HCT116 (cell line): ENCODE results near the gene KNCN. TPM values are rescaled to one million over a fixed set of nuclear protein-coding genes. Genes with fewer than 3 reads are reported as not detected.

Source experiments
- ATAC-seq: fragments of 200-7000 bp; cut with Tn5 transposase; 2 replicates; pipeline ENCODE4 v1.9.1; 2020; ENCODE audit warnings: mild to moderate bottlenecking, moderate library complexity
- BruUV-seq: library from RNA; stranded (reverse); fragments of 400-500 nt; replicated peaks from 2 replicates; lab custom pipeline; 2021; lab: Mats Ljungman, UMichigan
- CTCF ChIA-PET: fragments of 300-600 bp; sonication (Branson Sonifier 250); formaldehyde crosslinking; loops from one replicate; lab custom pipeline; 2021; ENCODE audit warnings: antibody characterized with exemption; lab: Charles Lee
- POLR2A ChIA-PET: fragments of 300-600, 350-600 bp; sonication (Branson Sonifier 250); formaldehyde crosslinking; loops from one replicate; lab custom pipeline; 2021; ENCODE audit warnings: antibody characterized with exemption; lab: Charles Lee
- RAD21 ChIA-PET, 2 experiments: fragments of 300-600 bp; sonication (Branson Sonifier 250); formaldehyde crosslinking; loops; one replicate each; lab custom pipeline; 2023; ENCODE audit warnings: low total read pairs in 2 of 2; ENCODE audit not compliant: uncharacterized antibody in 2 of 2, unreplicated experiment in 2 of 2, low non-redundant PET in 1 of 2; lab: Charles Lee
- DNase-seq: peaks from one replicate; pipeline ENCODE4 v3.0.0-alpha.2; 2010; ENCODE audit warnings: low read depth, low spot score
- H2AFZ ChIP-seq: fragments of 200-600 bp; shearing (Covaris generic), sonication (generic); 2 replicates; pipeline ENCODE4 v1.6.1; 2017; ENCODE audit warnings: low read depth, mixed run types, mixed read lengths, antibody characterized with exemption, low read length; ENCODE audit not compliant: poor library complexity, severe bottlenecking
- H3K27ac ChIP-seq: 2 replicates; pipeline ENCODE4 v1.5.1; 2012; ENCODE audit warnings: low read depth, low read length
- H3K27me3 ChIP-seq: fragments of 200-600 bp; sonication (generic); 2 replicates; pipeline ENCODE4 v1.6.1; 2016; ENCODE audit warnings: mixed run types, low read length, mixed read lengths; ENCODE audit not compliant: insufficient read depth
- H3K36me3 ChIP-seq, 2 experiments: fragments of 200-500 bp in 1 of 2; fragments of 200-600 bp in 1 of 2; sonication (Bioruptor generic) in 1 of 2; sonication (generic) in 1 of 2; 2 replicates each; pipeline versions ENCODE4 v1.5.1 to v1.6.1; 2014 to 2016; ENCODE audit warnings: low read length in 2 of 2, inconsistent platforms in 1 of 2, mixed read lengths in 1 of 2, mixed run types in 1 of 2; ENCODE audit not compliant: insufficient read depth in 2 of 2, control insufficient read depth in 1 of 2
- H3K4me1 ChIP-seq, 2 experiments: fragments of 200-600 bp in 1 of 2; sonication (generic) in 1 of 2; 2 replicates each; pipeline versions ENCODE4 v1.5.1 to v1.6.1; 2012 to 2017; ENCODE audit warnings: low read length in 2 of 2, inconsistent platforms in 1 of 2, mild to moderate bottlenecking in 1 of 2, mixed read lengths in 1 of 2, mixed run types in 1 of 2, moderate library complexity in 1 of 2; ENCODE audit not compliant: insufficient read depth in 2 of 2, control insufficient read depth in 1 of 2
- H3K4me2 ChIP-seq: fragments of 200-600 bp; sonication (generic); 2 replicates; pipeline ENCODE4 v1.6.1; 2017; ENCODE audit warnings: mixed run types, low read length, mixed read lengths
- H3K4me3 ChIP-seq, 2 experiments: fragments of 200-600 bp in 1 of 2; sonication (generic) in 1 of 2; replicated peaks in 1 of 2; 2 replicates each; pipeline ENCODE4 v1.5.1; 2011 to 2016; ENCODE audit warnings: low read length in 2 of 2, control low read depth in 1 of 2, low read depth in 1 of 2, mild to moderate bottlenecking in 1 of 2, mixed read lengths in 1 of 2, mixed run types in 1 of 2
- H3K79me2 ChIP-seq: fragments of 200-600 bp; sonication (generic); 2 replicates; pipeline ENCODE4 v1.6.1; 2017; ENCODE audit warnings: mild to moderate bottlenecking, mixed run types, low read length, moderate library complexity, mixed read lengths; ENCODE audit not compliant: insufficient read depth
- H3K9ac ChIP-seq: fragments of 200-600 bp; sonication (generic); 2 replicates; pipeline ENCODE4 v1.6.1; 2016; ENCODE audit warnings: low read length, mixed read lengths
- H3K9me2 ChIP-seq: fragments of 200-600 bp; sonication (generic), shearing (Covaris generic); 2 replicates; pipeline ENCODE4 v1.6.1; 2017; ENCODE audit warnings: mixed run types, mild to moderate bottlenecking, moderate library complexity; ENCODE audit not compliant: insufficient read depth
- H3K9me3 ChIP-seq, 2 experiments: fragments of 200-500 bp in 1 of 2; fragments of 200-600 bp in 1 of 2; sonication (Bioruptor generic) in 1 of 2; sonication (generic) in 1 of 2; 2 replicates each; pipeline ENCODE4 v1.6.1; 2014 to 2017; ENCODE audit warnings: low read length in 2 of 2, mixed read lengths in 2 of 2, inconsistent platforms in 1 of 2, low read depth in 1 of 2, mild to moderate bottlenecking in 1 of 2, mixed run types in 1 of 2, moderate library complexity in 1 of 2; ENCODE audit not compliant: control insufficient read depth in 1 of 2, insufficient read depth in 1 of 2
- H4K20me1 ChIP-seq: fragments of 200-600 bp; sonication (generic), shearing (Covaris generic); 2 replicates; pipeline ENCODE4 v1.6.1; 2017; ENCODE audit warnings: mixed run types, mild to moderate bottlenecking, moderate library complexity; ENCODE audit not compliant: insufficient read depth
- EGR1 ChIP-seq: IDR thresholded peaks from 2 replicates; pipeline ENCODE4 v1.6.1; 2012; ENCODE audit warnings: low read depth
- EZH2 ChIP-seq: fragments of 200-600 bp; sonication (generic); IDR thresholded peaks from 2 replicates; pipeline ENCODE4 v1.6.1; 2017; ENCODE audit warnings: antibody characterized with exemption, mixed run types
- POLR2AphosphoS5 ChIP-seq: IDR thresholded peaks from 2 replicates; pipeline ENCODE4 v1.6.1; 2011; ENCODE audit warnings: mild to moderate bottlenecking, low read depth, low read length, moderate library complexity
- REST ChIP-seq: IDR thresholded peaks from 2 replicates; pipeline ENCODE4 v1.6.1; 2012; ENCODE audit warnings: low read depth
- SIN3A ChIP-seq: IDR thresholded peaks from 2 replicates; pipeline ENCODE4 v1.6.1; 2012; ENCODE audit warnings: low read depth
- TCF7L2 ChIP-seq: IDR thresholded peaks from 2 replicates; pipeline ENCODE4 v1.7.0; 2011; ENCODE audit warnings: borderline replicate concordance, inconsistent platforms; ENCODE audit not compliant: insufficient read depth, insufficient read length; ENCODE audit errors: extremely low read depth
- ZFX ChIP-seq: fragments of 450-650 bp; IDR thresholded peaks from 2 replicates; pipeline ENCODE4 v1.6.1; 2017
- ZNF274 ChIP-seq: fragments of 200-500 bp; sonication (Bioruptor generic); IDR thresholded peaks from 2 replicates; pipeline ENCODE4 v1.6.1; 2014; ENCODE audit warnings: mild to moderate bottlenecking, low read depth, low read length, inconsistent platforms
- intact Hi-C: fragments of 100-400 bp; cut with micrococcal nuclease; formaldehyde crosslinking; loops from 2 replicates; pipeline ENCODE4 v1.10.0; 2022
- total RNA-seq: library from RNA; stranded (reverse); gene quantifications from one replicate; pipeline ENCODE4 v1.2.1, GENCODE V29; 2021; ENCODE audit not compliant: unreplicated experiment

The KNCN gene
- total RNA-seq, 1 experiment from 2014 or later, result not detected

GRCh38 chr1:46538147-46538546 lies 13.3 kb downstream of the KNCN start:
- ChIA-PET RAD21 (no interaction called here), POLR2A (no interaction called here), CTCF (interaction anchor here (3.0 kb wide), 1 partner anchor 10 kb away, joined by 8 read pairs; no protein-coding TSS in a partner anchor)
- no peak for TF ChIP-seq REST
- TF ChIP-seq SIN3A, result no peak
- TF ChIP-seq ZNF274, result no peak
- no peak for TF ChIP-seq TCF7L2
- no peak for TF ChIP-seq POLR2AphosphoS5
- no peak for TF ChIP-seq EZH2
- no peak for TF ChIP-seq ZFX
- no peak for TF ChIP-seq EGR1
- Histone ChIP-seq H3K9me2 (no peaks in the 10 kb centered on the region), H3K27ac (no peak overlapping the region), H3K4me1 (peaks cover 2 to 15% of the 10 kb centered on the region in 2 experiments; a peak in 3 of 4 replicates), H3K79me2 (no peaks in the 10 kb centered on the region), H3K4me2 (no peak overlapping the region), H3K36me3 (no peaks in the 10 kb centered on the region), H3K9ac (no peak overlapping the region), H3K4me3 (no peak overlapping the region), H3K27me3 (0 out of 2 replicates have a peak, but pooled peaks cover 3% of the 10 kb centered on the region), H4K20me1 (no peaks in the 10 kb centered on the region), H2AFZ (no peak overlapping the region), H3K9me3 (no peaks in the 10 kb centered on the region)
- intact Hi-C loops, result loop anchor here (5.0 kb wide), 1 partner anchor 189 kb away; no protein-coding TSS in a partner anchor
- DNase-seq, result no peak
- no peak for ATAC-seq
- BruUV-seq, result no TSS peak
